BE2C (cell line): ENCODE results near the gene P2RY8.

Experiments
- DNase-seq: peaks from one replicate; pipeline ENCODE4 v3.0.0-alpha.2; 2020
- H3K27me3 ChIP-seq: fragments of 250-450 bp; sonication (Bioruptor Pico); 2 replicates; pipeline ENCODE4 v1.5.1; 2020; ENCODE audit warnings: mild to moderate bottlenecking
- H3K36me3 ChIP-seq: fragments of 250-450 bp; sonication (Bioruptor Pico); 2 replicates; pipeline ENCODE4 v1.5.1; 2020; ENCODE audit warnings: mild to moderate bottlenecking
- H3K4me1 ChIP-seq: fragments of 250-450 bp; sonication (Bioruptor Pico); 2 replicates; pipeline ENCODE4 v1.5.1; 2020
- H3K4me3 ChIP-seq: 2 replicates; pipeline ENCODE4 v1.5.1; 2011; ENCODE audit warnings: low read depth, low read length
- H3K9me3 ChIP-seq: fragments of 250-450 bp; sonication (Bioruptor Pico); 2 replicates; pipeline ENCODE4 v1.5.1; 2020
- TF ChIP-seq, protein P1 (sequence below): IDR thresholded peaks from 2 replicates; pipeline ENCODE4 v1.5.1; 2012; ENCODE audit warnings: mild to moderate bottlenecking, low read depth, low read length

The P2RY8 gene

DNA sequence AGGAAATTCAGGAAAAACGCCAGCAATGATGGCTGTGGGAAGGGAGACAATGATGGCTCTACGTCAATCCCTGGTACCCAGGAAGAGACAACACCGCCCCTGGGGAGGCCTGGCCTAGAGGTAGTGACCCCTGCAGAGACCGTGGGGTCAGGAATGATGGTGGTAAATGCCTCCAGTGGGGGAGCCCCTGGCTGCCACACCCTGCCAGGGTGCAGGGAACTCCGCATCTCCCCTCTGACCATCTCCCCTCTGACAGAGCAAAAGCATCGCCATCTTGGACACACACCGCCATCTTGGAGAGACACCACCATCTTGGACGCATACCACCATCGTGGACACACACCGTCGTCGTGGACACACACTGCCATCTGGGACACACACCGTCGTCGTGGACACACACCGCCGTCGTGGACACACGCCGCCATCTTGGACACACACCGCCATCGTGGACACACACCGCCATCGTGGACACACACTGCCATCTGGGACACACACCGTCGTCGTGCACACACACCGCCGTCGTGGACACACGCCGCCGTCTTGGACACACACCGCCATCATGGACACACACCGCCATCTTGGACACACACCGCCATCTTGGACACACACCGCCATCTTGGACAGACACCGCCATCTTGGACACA is 94.1 kb downstream of the P2RY8 start:
- H3K4me1 ChIP-seq = no peaks in the 10 kb centered on the region
- H3K9me3 ChIP-seq = no peaks in the 10 kb centered on the region
- no peaks in the 10 kb centered on the region for H3K36me3 ChIP-seq
- no peak for DNase-seq
- TF ChIP-seq, protein P1, sequence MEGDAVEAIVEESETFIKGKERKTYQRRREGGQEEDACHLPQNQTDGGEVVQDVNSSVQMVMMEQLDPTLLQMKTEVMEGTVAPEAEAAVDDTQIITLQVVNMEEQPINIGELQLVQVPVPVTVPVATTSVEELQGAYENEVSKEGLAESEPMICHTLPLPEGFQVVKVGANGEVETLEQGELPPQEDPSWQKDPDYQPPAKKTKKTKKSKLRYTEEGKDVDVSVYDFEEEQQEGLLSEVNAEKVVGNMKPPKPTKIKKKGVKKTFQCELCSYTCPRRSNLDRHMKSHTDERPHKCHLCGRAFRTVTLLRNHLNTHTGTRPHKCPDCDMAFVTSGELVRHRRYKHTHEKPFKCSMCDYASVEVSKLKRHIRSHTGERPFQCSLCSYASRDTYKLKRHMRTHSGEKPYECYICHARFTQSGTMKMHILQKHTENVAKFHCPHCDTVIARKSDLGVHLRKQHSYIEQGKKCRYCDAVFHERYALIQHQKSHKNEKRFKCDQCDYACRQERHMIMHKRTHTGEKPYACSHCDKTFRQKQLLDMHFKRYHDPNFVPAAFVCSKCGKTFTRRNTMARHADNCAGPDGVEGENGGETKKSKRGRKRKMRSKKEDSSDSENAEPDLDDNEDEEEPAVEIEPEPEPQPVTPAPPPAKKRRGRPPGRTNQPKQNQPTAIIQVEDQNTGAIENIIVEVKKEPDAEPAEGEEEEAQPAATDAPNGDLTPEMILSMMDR = no peak
- no peak overlapping the region for H3K4me3 ChIP-seq
- H3K27me3 ChIP-seq = no peaks in the 10 kb centered on the region

DNA sequence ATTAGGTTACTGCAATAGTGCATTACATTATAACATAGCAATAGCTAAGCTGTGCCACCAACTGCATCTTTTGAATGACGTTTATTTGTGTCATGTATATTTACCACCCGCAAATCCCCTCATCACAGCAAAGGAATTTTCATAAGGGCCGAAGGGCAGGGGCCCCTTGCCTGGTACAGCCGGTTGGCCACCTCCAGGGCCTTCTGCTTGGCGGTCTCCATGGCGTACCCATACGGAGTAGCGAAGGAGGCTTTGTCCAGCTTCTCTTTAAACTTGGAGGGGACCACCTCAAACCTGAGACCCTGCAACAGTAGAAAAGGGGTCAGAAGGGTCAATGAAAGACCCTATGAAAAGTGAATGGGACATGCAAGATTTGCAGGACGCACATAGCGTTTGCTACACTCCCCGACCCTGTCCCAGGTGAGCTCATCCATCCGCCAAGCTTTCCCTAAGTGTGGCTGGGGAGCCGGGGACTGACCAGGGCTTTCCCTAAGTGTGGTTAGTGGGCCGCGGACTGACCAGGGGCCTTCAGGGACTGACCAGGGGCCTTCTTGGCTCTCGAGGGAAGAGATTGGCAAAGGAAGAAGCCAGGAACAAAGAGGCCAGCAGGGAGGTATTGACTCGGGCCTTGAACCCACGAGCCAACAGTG is 94.8 kb downstream of the P2RY8 start:
- TF ChIP-seq, protein P1 = no peak
- no peaks in the 10 kb centered on the region for H3K9me3 ChIP-seq
- H3K27me3 ChIP-seq = no peaks in the 10 kb centered on the region
- DNase-seq = no peak
- H3K4me1 ChIP-seq = no peaks in the 10 kb centered on the region
- H3K4me3 ChIP-seq = no peak overlapping the region
- H3K36me3 ChIP-seq = no peaks in the 10 kb centered on the region

DNA sequence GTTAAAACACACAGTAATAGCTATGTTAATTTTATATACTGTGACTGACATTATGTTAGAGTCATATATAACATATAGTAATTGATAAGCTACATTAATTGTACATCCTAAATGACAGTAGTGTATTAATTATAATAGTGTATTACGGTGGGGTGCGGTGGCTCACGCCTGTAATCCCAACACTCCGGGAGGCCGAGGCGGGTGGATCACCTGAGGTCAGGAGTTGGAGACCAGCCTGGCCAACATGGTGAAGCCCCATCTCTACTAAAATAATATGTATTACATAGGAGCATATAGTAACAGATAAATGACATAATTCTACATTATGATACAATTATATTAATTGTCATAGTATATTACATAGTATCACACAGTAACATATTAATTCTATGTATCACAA is 96.5 kb downstream of the P2RY8 start:
- Histone ChIP-seq H3K4me1 (no peaks in the 10 kb centered on the region), H3K36me3 (no peaks in the 10 kb centered on the region), H3K27me3 (no peaks in the 10 kb centered on the region), H3K4me3 (no peak overlapping the region), H3K9me3 (no peaks in the 10 kb centered on the region)
- no peak for DNase-seq
- TF ChIP-seq, protein P1 = no peak

DNA sequence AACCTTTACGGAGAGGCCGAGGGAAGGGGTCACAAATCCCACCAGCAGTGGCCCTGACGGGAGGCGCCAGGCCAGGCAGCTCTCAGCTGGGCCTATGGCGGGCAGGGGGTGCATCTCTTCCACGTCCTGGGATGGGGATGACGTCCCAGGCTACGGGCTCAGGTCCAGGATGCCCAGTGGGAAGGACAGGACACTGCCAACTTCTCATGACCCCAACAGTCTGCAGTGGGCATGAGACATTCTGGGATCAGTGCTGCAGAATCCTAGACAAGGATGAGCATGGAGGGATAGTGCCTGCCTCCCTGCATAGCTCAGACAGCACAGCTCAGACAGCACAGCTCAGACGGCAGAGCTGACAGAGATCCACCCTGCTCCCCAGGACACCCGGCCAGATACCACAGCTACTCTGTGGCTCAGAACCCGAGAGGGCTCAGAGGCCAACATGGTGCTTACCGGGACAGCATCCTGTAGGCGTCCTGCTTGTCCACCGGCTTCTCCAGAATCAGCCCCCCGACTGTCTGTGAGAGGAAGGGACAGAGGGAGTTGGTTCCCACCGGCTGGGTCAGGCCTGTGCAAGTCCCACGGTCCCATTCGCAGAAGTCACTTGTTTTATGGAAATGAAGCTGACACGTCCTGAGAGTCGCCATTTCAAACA is 101.6 kb downstream of the P2RY8 start:
- Histone ChIP-seq H3K36me3 (no peaks in the 10 kb centered on the region), H3K4me3 (no peak overlapping the region)
- TF ChIP-seq, protein P1 = no peak

DNA sequence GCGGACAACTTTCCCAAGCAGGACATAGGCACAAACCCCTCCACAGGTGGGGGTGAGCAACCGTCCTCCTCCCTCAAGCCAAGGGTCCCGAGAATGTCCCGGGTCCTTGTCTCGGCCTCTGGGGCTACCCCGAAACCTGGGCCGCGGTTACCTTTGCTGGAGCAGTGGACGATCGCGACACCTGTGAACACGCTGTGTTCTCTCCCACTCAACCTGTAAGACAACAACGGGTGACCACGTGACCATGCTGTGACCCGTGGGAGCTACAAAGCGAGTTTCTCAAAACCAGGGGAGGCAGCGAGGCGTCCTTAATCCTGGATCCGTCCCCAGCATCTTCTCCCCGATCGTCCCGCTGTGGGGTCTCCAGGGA is 102.1 kb downstream of the P2RY8 start:
- TF ChIP-seq, protein P1 = no peak
- DNase-seq = no peak
- Histone ChIP-seq H3K9me3 (no peaks in the 10 kb centered on the region), H3K4me3 (no peak overlapping the region), H3K36me3 (no peaks in the 10 kb centered on the region), H3K27me3 (no peaks in the 10 kb centered on the region), H3K4me1 (no peaks in the 10 kb centered on the region)

More for the DNA sequence above, 101.6 kb downstream of the P2RY8 start:
- Histone ChIP-seq H3K27me3 (no peaks in the 10 kb centered on the region), H3K4me1 (no peaks in the 10 kb centered on the region), H3K9me3 (no peaks in the 10 kb centered on the region)
- no peak for DNase-seq
